Mucosa of descending colon (tissue), 3 donors: ENCODE measurements around the gene FLRT2. TPM values are rescaled to one million over a fixed set of nuclear protein-coding genes. Genes with fewer than 3 reads are reported as not detected.

ENCODE experiments used
- ATAC-seq: fragments of 200-7000 bp; cut with Tn5 transposase; one replicate; pipeline ENCODE4 v1.9.1; 2020; ENCODE audit warnings: mild to moderate bottlenecking, moderate library complexity
- DNase-seq, 3 donors: peaks; one replicate each; pipeline ENCODE4 v3.0.0-alpha.2; 2020
- H3K36me3 ChIP-seq: fragments of 200-600 bp; one replicate; pipeline ENCODE4 v1.8.0; 2021; ENCODE audit warnings: low read depth, mild to moderate bottlenecking
- H3K4me1 ChIP-seq: fragments of 200-600 bp; one replicate; pipeline ENCODE4 v1.8.0; 2021; ENCODE audit warnings: low read depth, mild to moderate bottlenecking
- H3K4me3 ChIP-seq: fragments of 200-600 bp; one replicate; pipeline ENCODE4 v1.8.0; 2021; ENCODE audit warnings: mild to moderate bottlenecking
- H3K9me3 ChIP-seq: fragments of 200-600 bp; one replicate; pipeline ENCODE4 v1.8.0; 2021; ENCODE audit warnings: mild to moderate bottlenecking
- intact Hi-C, 2 donors: fragments of 100-400 bp; cut with DNase I in 1 of 2; cut with micrococcal nuclease in 1 of 2; formaldehyde crosslinking; loops; one replicate each; pipeline versions ENCODE4 v1.11.0 to v1.11.1; 2022; cut with DNase I, micrococcal nuclease
- total RNA-seq, 3 donors: library from RNA; stranded (reverse); fragmentation: NEBNext Ultra II Directional in 2 of 3; extraction: Animal tissue kit (Norgen Biotek cat#: 25700) in 2 of 3; gene quantifications; one replicate each; pipeline versions ENCODE4 v1.2.1 to v1.2.4, GENCODE V29; 2021 to 2023
- TF ChIP-seq, protein P1 (sequence below): fragments of 200-600 bp; IDR thresholded peaks from one replicate; pipeline ENCODE4 v1.8.0; 2022; ENCODE audit warnings: antibody characterized with exemption, mild to moderate bottlenecking
- donor health status: DM: no; HTN: no; CAD: no; lungs with moderate emphysema.
- donor health status: DM: no; HTN: no; CAD: no.
- donor health status: DM: no; HTN: yes; CAD: no.

The FLRT2 gene
- total RNA-seq, 3 donors from 2014 or later: 4.9 to 14.6 (median 7.1) TPM

DNA sequence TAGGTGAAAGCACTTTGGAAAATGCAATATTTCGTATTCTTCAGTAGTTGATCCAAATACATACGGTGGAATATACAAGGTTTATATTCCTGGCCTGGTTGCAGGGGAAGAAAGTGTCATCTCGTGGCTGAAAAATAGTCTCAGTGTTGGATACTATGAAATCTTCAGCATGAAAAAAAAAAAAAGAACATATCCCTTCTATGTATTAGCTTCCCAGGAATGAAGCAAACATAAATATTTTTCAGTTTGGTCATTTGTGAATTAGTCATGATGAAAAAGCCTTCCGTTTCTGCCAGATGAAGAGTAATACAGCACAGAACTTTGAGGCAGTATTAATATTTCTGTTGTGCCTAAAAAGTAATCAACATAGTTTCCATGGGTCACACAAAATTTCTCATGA, 36.7 kb downstream of the FLRT2 start:
- intact Hi-C loops: no loop called here
- TF ChIP-seq, protein P1, sequence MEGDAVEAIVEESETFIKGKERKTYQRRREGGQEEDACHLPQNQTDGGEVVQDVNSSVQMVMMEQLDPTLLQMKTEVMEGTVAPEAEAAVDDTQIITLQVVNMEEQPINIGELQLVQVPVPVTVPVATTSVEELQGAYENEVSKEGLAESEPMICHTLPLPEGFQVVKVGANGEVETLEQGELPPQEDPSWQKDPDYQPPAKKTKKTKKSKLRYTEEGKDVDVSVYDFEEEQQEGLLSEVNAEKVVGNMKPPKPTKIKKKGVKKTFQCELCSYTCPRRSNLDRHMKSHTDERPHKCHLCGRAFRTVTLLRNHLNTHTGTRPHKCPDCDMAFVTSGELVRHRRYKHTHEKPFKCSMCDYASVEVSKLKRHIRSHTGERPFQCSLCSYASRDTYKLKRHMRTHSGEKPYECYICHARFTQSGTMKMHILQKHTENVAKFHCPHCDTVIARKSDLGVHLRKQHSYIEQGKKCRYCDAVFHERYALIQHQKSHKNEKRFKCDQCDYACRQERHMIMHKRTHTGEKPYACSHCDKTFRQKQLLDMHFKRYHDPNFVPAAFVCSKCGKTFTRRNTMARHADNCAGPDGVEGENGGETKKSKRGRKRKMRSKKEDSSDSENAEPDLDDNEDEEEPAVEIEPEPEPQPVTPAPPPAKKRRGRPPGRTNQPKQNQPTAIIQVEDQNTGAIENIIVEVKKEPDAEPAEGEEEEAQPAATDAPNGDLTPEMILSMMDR: no peak
- H3K4me3 ChIP-seq: no peak overlapping the region
- H3K9me3 ChIP-seq: no peaks in the 10 kb centered on the region
- no peaks in the 10 kb centered on the region for H3K36me3 ChIP-seq
- no peaks in the 10 kb centered on the region for H3K4me1 ChIP-seq
- ATAC-seq (no peak), DNase-seq (no peak)

- Histone ChIP-seq H3K4me3 (no peak overlapping the region), H3K36me3 (no peaks in the 10 kb centered on the region), H3K4me1 (no peaks in the 10 kb centered on the region), H3K9me3 (no peaks in the 10 kb centered on the region)
- TF ChIP-seq, protein P1: no peak
- no peak for ATAC-seq
- DNase-seq: no peak
- intact Hi-C loops: no loop called here
These were observed 42.1 kb downstream of the FLRT2 start for GRCh38 chr14:85572011-85572410.

GRCh38 chr14:85572845-85573244, 42.9 kb downstream of the FLRT2 start:
- Histone ChIP-seq H3K4me1 (no peaks in the 10 kb centered on the region), H3K4me3 (no peak overlapping the region), H3K36me3 (no peaks in the 10 kb centered on the region), H3K9me3 (no peaks in the 10 kb centered on the region)
- DNase-seq (no peak), ATAC-seq (no peak)
- intact Hi-C loops: no loop called here
- TF ChIP-seq, protein P1: no peak

DNA sequence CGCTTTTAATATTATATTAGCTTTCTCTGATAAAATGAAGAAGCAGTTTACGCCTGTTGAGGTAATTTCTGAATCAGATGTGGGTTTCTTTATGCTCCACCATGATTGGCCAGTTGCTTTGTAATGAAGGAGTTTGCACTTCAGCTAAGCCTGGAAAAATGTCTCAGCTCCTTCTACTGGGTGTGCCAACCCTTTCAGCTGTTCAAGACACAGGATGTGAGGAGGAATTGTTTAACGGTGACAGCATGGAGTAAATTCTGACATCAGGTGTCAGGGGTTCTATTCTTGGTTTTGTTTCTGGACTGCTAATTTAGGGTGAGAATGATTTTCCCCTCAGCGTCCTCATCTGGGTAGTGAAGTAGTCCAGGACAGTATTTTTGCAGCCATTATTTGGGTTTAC, 43.5 kb downstream of the FLRT2 start:
- Histone ChIP-seq H3K9me3 (no peaks in the 10 kb centered on the region), H3K4me1 (no peaks in the 10 kb centered on the region), H3K4me3 (no peak overlapping the region), H3K36me3 (no peaks in the 10 kb centered on the region)
- ATAC-seq (no peak), DNase-seq (no peak)
- intact Hi-C loops: no loop called here
- TF ChIP-seq, protein P1: no peak

DNA sequence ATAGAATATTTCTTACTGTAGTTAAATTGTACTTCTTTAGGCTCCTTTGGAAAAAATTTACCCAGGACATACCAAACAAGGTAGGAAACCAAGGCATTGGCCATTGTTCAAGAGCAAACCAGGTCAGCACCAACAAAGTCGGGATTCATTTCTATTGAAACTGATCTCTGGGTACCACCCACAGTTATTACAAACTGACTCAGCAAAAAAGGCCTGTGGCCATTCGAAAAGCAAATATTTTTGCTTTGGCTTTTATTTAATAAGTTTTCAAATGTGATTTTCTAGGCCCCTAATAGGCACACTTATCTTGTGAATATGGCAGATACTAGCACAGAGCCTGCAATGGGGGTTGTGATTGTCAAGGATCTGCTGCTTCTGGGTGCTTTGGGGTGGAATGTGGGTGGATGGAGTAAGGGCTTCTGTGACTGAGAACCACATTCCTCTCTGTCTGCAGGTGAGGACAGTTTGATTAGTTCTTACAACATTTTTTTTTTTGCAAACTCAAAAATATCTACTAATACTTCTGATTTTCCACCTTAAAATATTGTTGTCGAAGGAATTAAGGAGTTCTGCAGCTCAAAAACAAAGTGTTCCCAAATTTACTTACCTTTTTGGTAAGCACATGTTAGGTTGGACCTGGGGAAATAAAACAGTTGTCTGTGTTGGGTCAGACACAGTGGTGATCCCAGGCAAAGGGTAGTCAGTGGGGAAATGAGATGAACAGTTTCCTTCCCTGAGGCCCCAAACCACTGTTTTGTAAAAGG, 45.1 kb downstream of the FLRT2 start:
- Histone ChIP-seq H3K9me3 (no peaks in the 10 kb centered on the region), H3K36me3 (no peaks in the 10 kb centered on the region), H3K4me3 (no peak overlapping the region), H3K4me1 (no peaks in the 10 kb centered on the region)
- ATAC-seq: no peak
- intact Hi-C loops: no loop called here
- TF ChIP-seq, protein P1: no peak
- DNase-seq: no peak

DNA sequence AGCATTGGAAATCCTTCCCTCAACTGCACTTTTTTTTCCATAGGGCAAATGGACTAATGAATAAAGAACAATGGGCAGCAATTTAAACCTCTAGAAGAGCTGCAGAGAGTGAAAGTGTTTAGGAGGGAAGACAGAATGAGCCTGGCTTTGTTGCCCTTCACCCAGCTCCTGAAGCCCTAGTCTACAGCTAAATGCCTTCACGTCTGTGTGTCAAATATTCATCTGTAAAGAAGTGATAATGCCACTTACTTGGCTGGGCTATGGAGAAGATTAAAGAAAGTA, 45.6 kb downstream of the FLRT2 start:
- H3K4me3 ChIP-seq: no peak overlapping the region
- no peaks in the 10 kb centered on the region for H3K36me3 ChIP-seq
- ATAC-seq: no peak
- no peak for DNase-seq
- TF ChIP-seq, protein P1: no peak
- H3K9me3 ChIP-seq: no peaks in the 10 kb centered on the region
- intact Hi-C loops: no loop called here
- no peaks in the 10 kb centered on the region for H3K4me1 ChIP-seq
